PFSK-1 (cell line): ENCODE data around the gene DEFB125. TPM values are rescaled to one million over a fixed set of nuclear protein-coding genes. Genes with fewer than 3 reads are reported as not detected.

Experiments
- FOXP2 ChIP-seq: optimal IDR thresholded peaks from 2 replicates; pipeline ENCODE3; 2011; ENCODE audit warnings: borderline replicate concordance, control low read depth, inconsistent platforms; ENCODE audit not compliant: insufficient read depth; ENCODE audit errors: extremely low read length, extremely low read depth
- POLR2AphosphoS5 ChIP-seq: IDR thresholded peaks from 2 replicates; pipeline ENCODE4 v1.6.1; 2012; ENCODE audit warnings: low read depth, mild to moderate bottlenecking, control low read depth, low read length, moderate library complexity
- REST ChIP-seq, 2 experiments: IDR thresholded peaks; 2 replicates each; pipeline versions ENCODE4 v1.6.1 to v1.8.0; 2011 to 2012; ENCODE audit warnings: low read depth in 2 of 2, low read length in 2 of 2, control low read depth in 1 of 2, inconsistent platforms in 1 of 2, mild to moderate bottlenecking in 1 of 2, moderate library complexity in 1 of 2; ENCODE audit not compliant: insufficient read depth in 1 of 2
- SIN3A ChIP-seq: IDR thresholded peaks from 2 replicates; pipeline ENCODE4 v1.6.1; 2012; ENCODE audit warnings: mild to moderate bottlenecking, low read length, moderate library complexity, borderline replicate concordance; ENCODE audit not compliant: insufficient read depth
- TAF1 ChIP-seq: IDR thresholded peaks from 2 replicates; pipeline ENCODE4 v1.6.1; 2012; ENCODE audit warnings: low read length, control low read depth, borderline replicate concordance; ENCODE audit not compliant: insufficient read depth
- polyA plus RNA-seq: library from polyadenylated mRNA; unstranded; fragments of >200 nt; gene quantifications from one replicate; pipeline ENCODE4 v1.2.1, GENCODE V29; 2012; ENCODE audit warnings: low read depth, missing spikeins; ENCODE audit not compliant: insufficient read length

The DEFB125 gene
- polyA plus RNA-seq = not detected

- TF ChIP-seq POLR2AphosphoS5 (no peak), SIN3A (no peak), REST (IDR thresholded peaks at IDR 0.05; ENCODE audit: insufficient read depth in 1 of 2, low read depth in 2 of 2, low read length in 2 of 2) (no peak)
Measured at GRCh38 chr20:87401-87800, at the start of gene DEFB125. TSS of gene DEFB125 (plus strand) at chr20:87672. CDS start at chr20:87710, 38 bp downstream.

- TF ChIP-seq POLR2AphosphoS5 = no peak
- no peak for TF ChIP-seq SIN3A
- no peak for TF ChIP-seq TAF1
- no peak for TF ChIP-seq REST (IDR thresholded peaks at IDR 0.05; ENCODE audit: insufficient read depth in 1 of 2, low read depth in 2 of 2, low read length in 2 of 2)
- no peak for TF ChIP-seq FOXP2
Measured at GRCh38 chr20:60035-60918, 27.2 kb upstream of the DEFB125 start.

- no peak for TF ChIP-seq SIN3A
Measured at GRCh38 chr20:61230-61629, 26.2 kb upstream of the DEFB125 start.

GRCh38 chr20:61757-62156 lies 25.7 kb upstream of the DEFB125 start:
- TF ChIP-seq SIN3A (no peak), POLR2AphosphoS5 (no peak), TAF1 (no peak), FOXP2 (no peak)

- TF ChIP-seq REST (IDR thresholded peaks at IDR 0.05; ENCODE audit: insufficient read depth in 1 of 2, low read depth in 2 of 2, low read length in 2 of 2) (no peak), TAF1 (no peak), FOXP2 (no peak), SIN3A (no peak)
Measured at GRCh38 chr20:62487-62886, 25.0 kb upstream of the DEFB125 start.

- TF ChIP-seq POLR2AphosphoS5 (no peak), FOXP2 (no peak), REST (IDR thresholded peaks at IDR 0.05; ENCODE audit: insufficient read depth in 1 of 2, low read depth in 2 of 2, low read length in 2 of 2) (no peak), SIN3A (no peak), TAF1 (no peak)
Measured at GRCh38 chr20:64026-64603, 23.4 kb upstream of the DEFB125 start.
